GM10847 (cell line): ENCODE results near the gene SLCO3A1.

Experiments used
- POLR2A ChIP-seq: IDR thresholded peaks from 2 replicates; pipeline ENCODE4 v1.6.1; 2011; ENCODE audit not compliant: insufficient read length; ENCODE audit errors: extremely low read depth

SLCO3A1 gene

DNA sequence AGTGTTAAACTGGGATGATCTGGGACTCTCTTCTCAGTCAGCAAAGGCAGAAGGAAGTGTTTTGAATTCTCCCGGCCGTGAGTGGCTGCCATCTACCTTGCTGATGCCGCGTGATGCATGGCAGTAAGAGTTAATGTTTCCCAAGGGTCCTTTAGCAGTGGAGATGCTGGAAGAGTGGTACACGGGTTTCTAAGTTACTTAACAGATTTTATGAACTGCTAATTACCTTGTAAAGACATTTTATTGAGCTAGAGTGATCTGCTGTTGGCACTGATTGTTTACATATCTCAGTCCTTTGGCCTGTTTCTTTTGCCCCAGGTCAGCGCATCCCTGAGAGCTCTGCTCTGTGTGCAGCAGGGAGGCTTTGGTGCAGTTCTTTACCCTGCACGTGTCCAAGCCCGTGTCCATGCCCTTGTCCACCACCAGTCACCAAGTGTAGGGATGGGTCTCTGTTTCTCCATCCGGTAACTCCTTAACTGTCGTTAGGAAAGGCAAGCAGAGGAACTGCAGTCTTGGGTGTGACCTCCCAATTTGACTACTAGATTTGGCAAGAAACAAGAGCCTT, 172.3 kb downstream of the SLCO3A1 start:
- TF ChIP-seq POLR2A = no peak

DNA sequence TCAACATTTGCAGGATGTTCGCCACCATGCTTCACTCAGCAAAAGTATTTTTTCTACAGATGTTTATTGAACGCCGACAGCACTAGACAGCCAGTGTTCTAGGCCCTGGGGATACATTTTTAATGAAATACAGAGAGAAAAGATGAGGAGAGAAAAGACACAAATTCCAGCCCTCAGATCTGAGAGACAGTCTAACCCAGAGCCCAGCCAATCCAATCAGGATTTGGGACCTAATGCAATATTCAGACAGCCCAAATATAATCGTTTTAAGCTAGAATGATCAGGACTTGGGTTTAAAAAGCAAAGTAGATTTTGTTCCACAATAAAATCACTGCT, 174.8 kb downstream of the SLCO3A1 start:
- TF ChIP-seq POLR2A = no peak

DNA sequence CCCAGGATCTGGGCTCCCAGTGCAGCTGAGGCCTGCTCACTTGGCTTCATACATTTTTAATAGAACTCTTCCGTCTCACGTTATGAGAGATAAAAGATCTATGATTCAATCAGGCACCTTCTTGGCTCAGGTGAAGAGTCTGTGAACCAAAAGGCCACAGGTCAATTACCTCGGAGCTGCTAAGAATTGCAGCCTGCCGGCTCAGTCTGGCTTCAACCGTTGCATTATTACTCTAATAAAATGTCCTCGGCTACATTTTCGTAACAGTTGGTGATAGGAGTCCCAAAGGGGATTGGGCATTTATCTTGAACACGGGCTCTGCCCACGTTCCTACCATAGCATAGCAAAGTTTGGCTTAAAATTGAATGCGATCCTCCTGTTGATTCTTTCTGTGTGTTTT, 176.3 kb downstream of the SLCO3A1 start:
- TF ChIP-seq POLR2A = no peak

DNA sequence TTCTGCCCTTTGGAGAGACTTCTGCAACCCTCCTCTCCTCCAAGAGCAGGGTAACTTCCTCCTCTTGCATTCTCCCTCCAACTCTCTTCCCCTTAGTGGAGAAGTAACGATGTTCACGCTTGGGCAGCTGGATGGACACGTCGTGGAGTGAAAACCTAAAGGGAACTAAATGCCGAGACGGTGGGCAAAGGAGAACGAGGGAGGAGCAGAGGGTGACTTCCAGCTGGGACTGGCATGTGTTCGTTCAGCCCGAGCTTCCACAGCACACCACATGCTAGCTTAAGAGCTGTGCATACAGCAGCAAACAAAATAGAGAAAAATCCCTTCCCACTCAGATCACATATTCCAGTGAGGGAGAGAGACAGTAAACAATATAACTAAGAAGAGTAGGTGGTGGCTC, 179.8 kb downstream of the SLCO3A1 start:
- no peak for TF ChIP-seq POLR2A

DNA sequence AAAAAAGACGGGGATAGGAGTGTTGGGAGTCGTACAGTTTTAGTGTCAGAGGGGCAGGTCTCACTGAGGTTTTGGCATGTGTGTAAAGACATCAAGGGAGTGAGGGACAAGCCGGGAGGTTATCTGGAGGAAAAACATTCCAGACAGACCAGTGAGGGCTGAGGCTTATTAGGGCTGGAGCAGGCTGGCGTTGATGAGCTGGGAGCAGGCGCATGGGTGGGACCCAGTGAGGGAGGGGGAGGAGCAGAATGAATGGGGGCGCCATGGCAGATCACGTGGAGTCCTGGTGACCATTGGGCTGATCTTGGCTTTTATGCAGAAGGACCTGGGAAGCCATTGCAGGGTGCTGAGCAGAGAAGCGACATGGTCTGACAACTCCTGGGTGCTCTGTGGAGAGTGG, 180.2 kb downstream of the SLCO3A1 start:
- no peak for TF ChIP-seq POLR2A

DNA sequence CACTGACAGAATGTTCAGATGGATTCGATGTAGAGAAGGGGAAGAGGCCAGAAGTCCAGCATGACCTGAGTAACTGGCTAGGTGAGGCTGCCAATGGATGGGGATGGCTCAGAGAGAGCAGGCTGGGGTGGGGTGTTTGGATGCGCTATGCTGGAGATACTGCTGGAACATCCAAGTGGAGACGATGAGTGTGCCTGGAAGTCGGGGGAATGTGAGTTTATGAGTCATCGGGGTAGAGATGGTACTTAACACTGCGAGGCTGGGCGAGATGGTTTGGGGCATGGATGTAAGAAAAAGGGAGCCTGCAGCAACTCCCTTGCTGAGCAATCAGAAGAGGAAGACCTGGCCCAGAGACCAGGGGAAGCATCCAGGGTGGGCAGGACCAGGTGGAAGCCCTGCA, 180.7 kb downstream of the SLCO3A1 start:
- no peak for TF ChIP-seq POLR2A

DNA sequence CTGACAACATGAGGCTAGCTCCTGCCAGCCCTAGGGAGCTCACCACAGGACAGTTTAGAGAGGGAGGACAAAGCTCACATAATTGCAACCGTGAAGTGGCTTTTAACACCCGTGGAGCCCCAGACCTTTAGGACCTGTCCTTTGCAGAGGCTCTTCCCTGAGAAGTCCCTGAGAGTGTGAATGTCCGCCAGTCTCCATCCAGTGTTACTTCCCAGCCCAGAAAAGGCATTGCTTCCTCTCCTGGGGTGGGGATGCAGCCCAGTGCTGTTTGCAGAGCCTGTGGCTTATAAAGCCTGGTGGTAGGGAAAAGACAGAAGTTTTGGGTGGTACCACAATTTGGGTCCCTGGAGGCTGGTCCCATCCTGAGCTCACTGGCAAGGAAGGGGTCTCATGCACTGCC, 182.0 kb downstream of the SLCO3A1 start:
- TF ChIP-seq POLR2A = no peak

DNA sequence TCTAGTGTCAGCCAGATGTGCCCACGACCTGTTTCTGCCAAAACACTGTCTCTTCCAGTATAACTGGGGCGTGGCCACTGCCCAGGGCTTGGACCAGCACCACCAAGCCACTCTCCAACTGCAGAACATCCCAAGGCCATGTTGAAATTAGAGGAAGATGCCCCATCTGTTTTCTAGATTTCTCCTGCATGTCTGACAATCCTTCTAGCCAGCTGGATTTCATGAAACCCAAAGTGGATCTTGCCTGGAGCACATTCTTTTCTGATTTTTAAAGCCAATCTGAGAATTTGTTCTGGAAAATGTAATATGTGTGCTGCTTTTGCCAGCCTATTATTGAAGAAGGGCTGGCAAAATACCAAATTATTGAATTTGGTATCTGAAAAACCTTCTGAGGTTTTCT, 182.5 kb downstream of the SLCO3A1 start:
- no peak for TF ChIP-seq POLR2A

DNA sequence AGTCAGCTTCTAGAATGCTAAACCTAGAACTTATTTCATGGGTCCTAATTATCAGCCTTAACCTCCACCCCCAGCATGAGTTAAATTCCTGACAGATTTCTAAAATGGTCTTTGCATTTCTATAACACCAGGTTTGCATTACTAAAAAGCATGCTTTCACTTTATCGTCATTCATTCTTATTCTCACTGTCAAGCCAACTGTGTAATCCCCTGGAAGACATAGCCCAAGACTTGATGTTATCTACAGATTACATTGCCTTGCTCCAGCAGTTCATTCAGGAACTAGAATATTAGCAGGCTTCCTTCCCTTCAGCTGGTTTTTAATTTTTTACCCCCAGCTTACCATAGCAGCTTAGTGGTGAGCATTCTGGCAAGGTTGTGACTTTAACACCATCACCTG, 184.0 kb downstream of the SLCO3A1 start:
- TF ChIP-seq POLR2A = no peak

DNA sequence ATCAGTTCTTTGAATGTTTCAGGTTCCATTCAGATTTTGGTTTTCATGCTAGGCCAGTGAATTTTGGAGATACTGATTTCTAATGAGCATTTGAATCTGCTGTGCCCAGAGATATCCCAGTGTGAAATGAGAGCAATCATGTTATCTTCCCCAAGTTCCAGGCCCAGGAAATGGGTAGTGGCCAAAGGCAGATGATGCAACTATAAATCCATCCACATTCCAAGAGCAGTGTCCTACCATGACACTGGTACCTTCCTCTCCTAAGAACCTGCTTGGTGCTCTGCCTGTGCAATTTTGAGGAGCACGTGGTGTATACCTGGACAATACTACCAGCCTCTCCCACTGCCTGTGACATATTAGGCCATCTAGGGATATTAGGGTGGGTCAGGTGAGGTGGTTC, 186.8 kb downstream of the SLCO3A1 start:
- no peak for TF ChIP-seq POLR2A

DNA sequence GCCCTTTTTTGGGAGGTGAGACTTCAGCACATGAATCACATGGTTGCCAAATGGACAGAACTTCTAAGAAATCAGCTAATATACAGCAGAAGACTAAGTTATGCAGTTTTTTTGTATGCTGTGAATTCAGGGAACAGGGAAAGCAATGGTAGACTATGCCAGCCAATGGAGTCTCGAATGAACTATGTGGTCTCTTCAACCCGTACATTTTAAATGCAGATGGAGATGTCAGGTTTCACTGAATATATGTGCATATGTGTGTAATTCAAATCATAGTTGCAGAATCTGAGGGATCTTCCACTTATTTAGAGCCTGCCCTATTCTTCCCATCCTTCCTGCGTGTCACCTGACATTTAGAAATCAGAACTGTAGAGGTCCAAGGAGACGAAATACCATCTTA, 187.9 kb downstream of the SLCO3A1 start:
- no peak for TF ChIP-seq POLR2A

DNA sequence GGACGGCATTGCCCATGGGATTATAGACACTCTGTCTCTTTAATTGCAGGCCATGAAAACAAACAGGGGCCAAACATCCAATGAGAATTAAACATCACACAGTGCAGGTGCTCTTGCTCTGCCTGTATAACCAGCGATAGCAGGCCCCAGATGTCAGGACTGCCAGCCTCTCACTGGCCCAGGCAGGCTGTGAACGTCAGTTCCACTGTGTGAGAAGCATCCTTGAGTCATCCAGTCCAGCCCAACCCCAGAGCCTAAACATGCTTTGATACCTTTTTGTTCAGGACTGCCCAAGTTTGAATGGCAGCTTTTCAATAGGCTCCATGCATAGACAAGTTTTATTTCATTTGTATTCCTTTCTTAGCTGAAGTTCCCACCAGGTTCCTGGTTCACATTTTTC, 189.8 kb downstream of the SLCO3A1 start:
- no peak for TF ChIP-seq POLR2A

DNA sequence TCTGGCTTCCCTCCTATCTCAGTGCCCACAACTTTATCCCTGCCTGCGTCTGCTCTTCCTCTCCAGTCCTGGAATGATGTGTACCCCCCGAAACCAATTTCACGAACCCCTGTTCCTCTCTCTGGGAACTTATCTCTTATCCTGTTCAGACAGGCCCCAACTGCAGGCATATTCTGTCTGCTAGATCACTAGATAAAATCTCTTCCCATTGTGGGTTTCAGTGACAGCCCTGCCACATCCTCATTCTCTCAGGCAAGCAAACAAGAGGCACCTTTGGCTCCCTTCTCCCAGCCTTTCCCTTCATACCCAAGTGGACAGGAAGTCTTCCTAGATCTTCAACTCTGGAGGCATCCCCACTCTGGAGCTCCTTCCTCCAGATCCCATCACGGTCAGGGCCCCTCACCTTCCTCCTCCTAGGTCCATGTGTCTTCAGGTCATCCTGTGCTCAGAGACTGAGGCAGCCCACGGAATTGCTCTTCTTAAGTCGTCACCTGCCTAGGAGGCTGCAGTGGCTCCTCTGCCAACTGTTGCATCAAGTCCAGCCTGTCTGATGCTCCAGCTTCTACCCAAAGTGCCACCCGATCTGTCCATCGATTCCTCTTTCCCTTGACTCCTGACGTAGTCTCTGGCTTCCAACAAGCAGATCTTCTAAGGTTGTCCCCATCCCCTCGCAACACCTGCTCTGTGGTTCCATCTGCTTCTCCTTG, 190.8 kb downstream of the SLCO3A1 start:
- no peak for TF ChIP-seq POLR2A

DNA sequence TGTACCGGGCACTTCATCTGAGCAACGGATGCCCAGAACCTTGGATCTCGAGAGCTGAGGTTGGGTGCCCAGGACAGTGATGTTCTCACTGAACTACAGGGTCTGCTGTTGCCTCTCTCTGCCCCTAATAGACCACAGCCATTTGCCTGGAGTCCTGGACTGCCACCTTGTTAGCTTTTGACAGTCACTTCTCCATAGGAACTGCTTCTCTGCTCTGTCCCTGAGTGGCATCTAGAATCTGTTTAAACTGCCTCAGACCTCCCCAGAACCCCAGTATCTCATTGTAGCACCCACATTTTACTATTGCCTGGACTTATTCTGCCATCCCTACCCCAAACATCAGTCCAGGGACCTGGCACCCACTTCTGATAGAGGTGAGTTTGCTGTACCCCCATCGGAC, 194.4 kb downstream of the SLCO3A1 start:
- TF ChIP-seq POLR2A = no peak

DNA sequence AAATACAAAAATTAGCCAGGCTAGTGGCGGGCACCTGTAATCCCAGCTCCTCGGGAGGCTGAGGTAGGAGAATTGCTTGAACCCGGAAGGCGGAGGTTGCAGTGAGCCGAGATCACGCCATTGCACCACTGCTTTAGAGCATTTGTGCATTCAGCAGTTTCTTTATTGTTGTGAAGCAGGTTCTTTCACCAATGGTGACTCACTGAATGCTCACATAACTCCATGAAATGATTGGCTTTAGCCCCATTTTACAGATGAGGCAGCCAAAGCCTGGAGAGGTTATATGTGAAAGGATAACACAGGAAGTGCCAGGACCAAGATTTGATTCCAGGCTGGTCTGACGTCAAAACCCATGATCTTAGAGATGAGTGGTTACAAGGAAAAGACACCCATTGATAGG, 195.2 kb downstream of the SLCO3A1 start:
- TF ChIP-seq POLR2A = no peak

DNA sequence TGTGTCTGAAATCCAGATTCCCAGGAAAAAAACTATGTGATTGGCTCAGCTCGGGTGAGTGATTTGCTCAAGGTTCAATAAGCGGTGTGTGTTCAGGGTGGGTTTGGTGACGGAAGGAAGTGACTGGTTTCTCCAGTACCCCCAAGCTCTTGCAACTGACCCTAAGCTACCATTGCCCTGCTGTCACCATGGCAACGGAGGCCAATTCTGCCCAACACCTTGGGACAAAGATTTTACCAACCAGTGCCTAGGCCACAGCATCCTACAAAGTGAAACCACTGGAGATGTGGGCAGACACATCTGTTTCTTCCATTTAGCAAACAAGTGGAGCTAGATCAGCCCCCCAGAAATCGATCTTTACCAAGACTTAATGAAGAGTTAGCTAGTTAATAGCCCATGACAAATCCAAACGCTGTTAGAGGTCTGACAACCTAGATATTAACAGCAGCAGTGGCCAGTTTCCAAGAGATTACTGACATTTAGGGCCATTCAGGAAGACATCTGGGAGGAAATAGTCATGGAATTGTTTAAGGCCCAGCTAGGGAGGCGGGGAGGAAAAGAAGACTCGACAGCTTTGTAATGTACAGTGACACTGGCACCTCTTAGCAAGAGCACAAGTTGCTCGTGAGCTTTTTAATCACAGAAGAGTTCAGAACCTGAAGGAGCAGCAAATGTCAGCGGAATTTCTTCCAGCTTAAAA, 195.9 kb downstream of the SLCO3A1 start:
- no peak for TF ChIP-seq POLR2A
